Activated CD8-positive, alpha-beta memory T cell treated with anti-CD3 and anti-CD28 coated beads for 4 hours (primary cell): Measurements from ENCODE around the gene USP47.
A peak's percentile ranks its signal among the peaks of the same experiment; 100 is the strongest.
"Not testable (repeated sequence)": the region's sequence is repeated elsewhere in the genome, so short reads cannot be mapped to it uniquely, and the experiment has no call there.

Source experiments
- DNase-seq, 2 donors: peaks; one replicate each; pipeline ENCODE4 v3.0.0-alpha.2; 2020; ENCODE audit warnings: low read depth in 2 of 2

Gene USP47

GRCh38 chr11:11827272-11827671 is 14.5 kb upstream of the USP47 start:
- DNase-seq = no peak

- DNase-seq = not testable (repeated sequence)
These were observed 10.4 kb upstream of the USP47 start for GRCh38 chr11:11831406-11831805.

GRCh38 chr11:11836676-11837231 is 5.0 kb upstream of the USP47 start:
- DNase-seq = no peak

- DNase-seq = no peak
These were observed 2.1 kb upstream of the USP47 start for GRCh38 chr11:11839718-11840117.

GRCh38 chr11:11841116-11841722 is 553 bp upstream of the USP47 start:
- no peak for DNase-seq

- peak in 1 of 2 donors; percentile 33 for DNase-seq
These were observed 743 bp downstream of the USP47 start for GRCh38 chr11:11842421-11843008.

- no peak for DNase-seq
These were observed 1.4 kb downstream of the USP47 start for GRCh38 chr11:11843211-11843621.

- DNase-seq = no peak
These were observed 1.9 kb downstream of the USP47 start for GRCh38 chr11:11843642-11844041.

- DNase-seq = no peak
These were observed 2.5 kb downstream of the USP47 start for GRCh38 chr11:11844272-11844671.

GRCh38 chr11:11845071-11845470 is 3.3 kb downstream of the USP47 start:
- DNase-seq = no peak

- no peak for DNase-seq
These were observed 3.8 kb downstream of the USP47 start for GRCh38 chr11:11845551-11845950.

- no peak for DNase-seq
These were observed 5.3 kb downstream of the USP47 start for GRCh38 chr11:11847082-11847481.

GRCh38 chr11:11848891-11849746 is 7.3 kb downstream of the USP47 start:
- DNase-seq = peak; percentile 24 to 27

- DNase-seq = no peak
These were observed 8.9 kb downstream of the USP47 start for GRCh38 chr11:11850668-11851067.

GRCh38 chr11:11856638-11857037 is 14.9 kb downstream of the USP47 start:
- no peak for DNase-seq

- DNase-seq = no peak
These were observed 16.0 kb downstream of the USP47 start for GRCh38 chr11:11857769-11858168.

- DNase-seq = no peak
These were observed 16.9 kb downstream of the USP47 start for GRCh38 chr11:11858676-11859075.

- DNase-seq = no peak
These were observed 18.6 kb downstream of the USP47 start for GRCh38 chr11:11860103-11860979.

- DNase-seq = no peak
These were observed 21.2 kb downstream of the USP47 start for GRCh38 chr11:11862999-11863398.

- DNase-seq = no peak
These were observed 22.6 kb downstream of the USP47 start for GRCh38 chr11:11864332-11864731.

GRCh38 chr11:11864803-11865202 is 23.0 kb downstream of the USP47 start:
- DNase-seq = no peak

- DNase-seq = no peak
These were observed 23.7 kb downstream of the USP47 start for GRCh38 chr11:11865449-11865848.
